Measurements from ENCODE around the gene DNLZ.

- TF ChIP-seq, protein P1, sequence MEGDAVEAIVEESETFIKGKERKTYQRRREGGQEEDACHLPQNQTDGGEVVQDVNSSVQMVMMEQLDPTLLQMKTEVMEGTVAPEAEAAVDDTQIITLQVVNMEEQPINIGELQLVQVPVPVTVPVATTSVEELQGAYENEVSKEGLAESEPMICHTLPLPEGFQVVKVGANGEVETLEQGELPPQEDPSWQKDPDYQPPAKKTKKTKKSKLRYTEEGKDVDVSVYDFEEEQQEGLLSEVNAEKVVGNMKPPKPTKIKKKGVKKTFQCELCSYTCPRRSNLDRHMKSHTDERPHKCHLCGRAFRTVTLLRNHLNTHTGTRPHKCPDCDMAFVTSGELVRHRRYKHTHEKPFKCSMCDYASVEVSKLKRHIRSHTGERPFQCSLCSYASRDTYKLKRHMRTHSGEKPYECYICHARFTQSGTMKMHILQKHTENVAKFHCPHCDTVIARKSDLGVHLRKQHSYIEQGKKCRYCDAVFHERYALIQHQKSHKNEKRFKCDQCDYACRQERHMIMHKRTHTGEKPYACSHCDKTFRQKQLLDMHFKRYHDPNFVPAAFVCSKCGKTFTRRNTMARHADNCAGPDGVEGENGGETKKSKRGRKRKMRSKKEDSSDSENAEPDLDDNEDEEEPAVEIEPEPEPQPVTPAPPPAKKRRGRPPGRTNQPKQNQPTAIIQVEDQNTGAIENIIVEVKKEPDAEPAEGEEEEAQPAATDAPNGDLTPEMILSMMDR (IDR thresholded peaks at IDR 0.05; ENCODE audit: low read depth, low read length, poor library complexity, severe bottlenecking) = no peak
- TF ChIP-seq EZH2phosphoT487 (IDR thresholded peaks at IDR 0.05; ENCODE audit: borderline replicate concordance, low read length) = no peak
These were observed 18.5 kb upstream of the DNLZ start for GRCh38 chr9:136381966-136382513.
